Right atrium auricular region (tissue), 2 donors: Measurements from ENCODE around the gene BCL2L1. TPM values are rescaled to one million over a fixed set of nuclear protein-coding genes. Genes with fewer than 3 reads are reported as not detected.

Experiments
- DNase-seq: peaks from one replicate; pipeline ENCODE4 v3.0.0-alpha.2; 2019; ENCODE audit warnings: low spot score
- H3K27ac ChIP-seq, 2 donors: fragments of 200-600 bp; sonication (generic); 1 replicate in 1 of 2; 2 replicates in 1 of 2; pipeline ENCODE4 v1.5.1; 2016 to 2019
- H3K27me3 ChIP-seq, 2 donors: fragments of 200-600 bp; sonication (generic); one replicate each; pipeline versions ENCODE4 v1.5.1 to v1.6.0; 2017 to 2019
- H3K36me3 ChIP-seq: fragments of 200-600 bp; sonication (generic); one replicate; pipeline ENCODE4 v1.5.1; 2016
- H3K4me1 ChIP-seq, 2 donors: fragments of 200-600 bp; sonication (generic); one replicate each; pipeline versions ENCODE4 v1.5.1 to v1.6.0; 2017 to 2019
- H3K4me3 ChIP-seq, 2 donors: fragments of 200-600 bp; sonication (generic); 1 replicate in 1 of 2; 2 replicates in 1 of 2; pipeline ENCODE4 v1.5.1; 2017 to 2019; ENCODE audit warnings: mild to moderate bottlenecking in 1 of 2, moderate library complexity in 1 of 2
- H3K9me3 ChIP-seq, 2 donors: fragments of 200-600 bp; sonication (generic); one replicate each; pipeline ENCODE4 v1.5.1; 2019
- total RNA-seq, 2 donors: library from RNA; depleted of rRNA; stranded (reverse); fragments of >200 nt; gene quantifications; one replicate each; pipeline ENCODE4 v1.1.0, GENCODE V29; 2016
- TF ChIP-seq, protein P1 (sequence below), 2 donors: fragments of 200-600 bp; sonication (generic); IDR thresholded peaks; one replicate each; pipeline ENCODE4 v1.5.1; 2019; ENCODE audit warnings: antibody characterized with exemption in 2 of 2

BCL2L1 gene
- total RNA-seq, 2 donors from 2014 or later = 84.2 to 93.5 TPM

DNA sequence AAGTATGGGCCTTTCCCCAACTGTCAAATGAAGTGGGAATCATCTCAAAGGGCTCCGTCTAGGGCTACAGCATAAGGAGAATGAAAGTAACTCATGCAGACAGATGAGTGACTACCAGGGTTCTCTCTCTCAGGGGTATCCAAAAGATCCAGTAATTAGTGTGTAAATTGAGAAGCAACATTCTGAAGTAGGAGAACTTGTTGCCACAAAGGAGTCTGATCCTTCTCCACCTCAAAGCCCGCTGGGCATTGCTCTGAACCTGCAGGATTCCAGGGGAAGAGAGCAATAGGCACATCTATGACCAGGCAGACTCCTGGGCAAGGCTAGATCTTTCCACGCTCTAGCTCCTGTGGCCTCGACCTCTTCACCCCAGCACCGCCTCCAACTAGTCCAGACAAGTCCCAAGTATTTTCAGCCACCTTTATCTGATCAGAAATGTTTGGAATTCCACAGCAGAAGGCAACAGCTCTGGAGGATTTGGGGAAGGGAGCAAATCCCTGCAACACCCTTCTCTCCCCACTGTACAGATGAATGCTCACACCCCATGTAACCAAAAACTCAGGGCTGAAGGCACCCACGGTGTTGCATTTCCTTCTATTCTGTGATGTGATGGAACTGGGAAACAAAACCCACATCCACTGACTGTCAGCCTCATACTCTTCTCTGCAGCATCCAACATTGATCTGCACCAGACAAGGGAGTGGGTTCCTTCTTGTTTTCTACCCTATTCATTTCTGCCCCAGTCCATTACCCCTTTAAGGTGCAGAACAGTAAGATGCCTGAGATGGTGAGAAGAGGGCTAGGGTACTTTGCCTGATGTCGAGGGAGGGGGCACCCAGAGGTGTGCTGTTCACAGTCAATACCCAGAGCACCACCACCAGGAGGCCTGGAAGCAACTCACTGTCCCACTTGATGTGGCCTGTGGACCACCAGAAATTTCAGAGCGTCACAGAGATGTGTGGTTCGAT lies 44.0 kb downstream of the BCL2L1 start:
- Histone ChIP-seq H3K36me3 (peaks cover 16% of the 10 kb centered on the region), H3K27ac (peak overlapping the region; percentile 54 to 61), H3K27me3 (no peaks in the 10 kb centered on the region), H3K4me3 (no peak overlapping the region), H3K9me3 (no peaks in the 10 kb centered on the region), H3K4me1 (peaks cover 0 to 98% of the 10 kb centered on the region in 2 donors)
- DNase-seq = no peak
- TF ChIP-seq, protein P1, sequence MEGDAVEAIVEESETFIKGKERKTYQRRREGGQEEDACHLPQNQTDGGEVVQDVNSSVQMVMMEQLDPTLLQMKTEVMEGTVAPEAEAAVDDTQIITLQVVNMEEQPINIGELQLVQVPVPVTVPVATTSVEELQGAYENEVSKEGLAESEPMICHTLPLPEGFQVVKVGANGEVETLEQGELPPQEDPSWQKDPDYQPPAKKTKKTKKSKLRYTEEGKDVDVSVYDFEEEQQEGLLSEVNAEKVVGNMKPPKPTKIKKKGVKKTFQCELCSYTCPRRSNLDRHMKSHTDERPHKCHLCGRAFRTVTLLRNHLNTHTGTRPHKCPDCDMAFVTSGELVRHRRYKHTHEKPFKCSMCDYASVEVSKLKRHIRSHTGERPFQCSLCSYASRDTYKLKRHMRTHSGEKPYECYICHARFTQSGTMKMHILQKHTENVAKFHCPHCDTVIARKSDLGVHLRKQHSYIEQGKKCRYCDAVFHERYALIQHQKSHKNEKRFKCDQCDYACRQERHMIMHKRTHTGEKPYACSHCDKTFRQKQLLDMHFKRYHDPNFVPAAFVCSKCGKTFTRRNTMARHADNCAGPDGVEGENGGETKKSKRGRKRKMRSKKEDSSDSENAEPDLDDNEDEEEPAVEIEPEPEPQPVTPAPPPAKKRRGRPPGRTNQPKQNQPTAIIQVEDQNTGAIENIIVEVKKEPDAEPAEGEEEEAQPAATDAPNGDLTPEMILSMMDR (IDR thresholded peaks at IDR 0.05) = no peak

DNA sequence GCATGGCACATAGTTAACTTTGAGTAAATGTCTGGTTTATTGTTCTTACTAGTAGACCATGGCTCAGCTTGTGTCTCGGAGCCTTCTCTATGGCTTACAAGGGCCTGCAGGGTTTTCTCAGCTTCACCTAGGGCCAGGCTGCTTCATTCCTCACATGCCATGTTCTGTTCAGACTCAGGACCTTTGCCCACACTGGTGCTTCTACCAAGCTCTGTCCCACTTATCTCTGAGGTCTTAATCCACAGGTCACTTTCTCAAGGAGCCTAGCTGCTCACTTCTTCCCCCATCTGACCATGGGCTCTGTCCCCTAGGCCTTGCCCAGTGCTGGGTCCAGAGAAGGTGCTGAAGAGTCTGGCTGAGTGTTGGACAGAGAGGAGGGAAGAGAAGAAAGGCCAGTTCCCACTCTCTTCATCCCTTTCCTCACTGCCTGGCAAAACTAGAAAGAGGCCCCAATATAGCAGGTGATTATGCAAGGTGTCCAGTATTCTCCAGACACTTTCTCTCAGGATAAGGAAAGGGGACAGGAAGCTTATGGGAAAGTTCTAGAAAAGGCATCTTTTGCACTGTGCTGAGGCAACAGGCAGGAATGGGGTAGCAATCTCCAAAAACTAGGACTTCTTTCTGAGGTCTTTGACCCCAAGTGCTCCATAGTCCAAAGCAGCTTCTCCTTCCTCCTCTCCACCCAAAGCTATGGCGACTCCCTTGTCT lies 45.0 kb downstream of the BCL2L1 start:
- Histone ChIP-seq H3K36me3 (peaks cover 16% of the 10 kb centered on the region), H3K4me1 (peaks cover 0 to 98% of the 10 kb centered on the region in 2 donors), H3K9me3 (no peaks in the 10 kb centered on the region), H3K4me3 (no peak overlapping the region), H3K27me3 (no peaks in the 10 kb centered on the region), H3K27ac (peak overlapping the region; percentile 54 to 61)
- DNase-seq = no peak
- TF ChIP-seq, protein P1 (IDR thresholded peaks at IDR 0.05) = no peak

DNA sequence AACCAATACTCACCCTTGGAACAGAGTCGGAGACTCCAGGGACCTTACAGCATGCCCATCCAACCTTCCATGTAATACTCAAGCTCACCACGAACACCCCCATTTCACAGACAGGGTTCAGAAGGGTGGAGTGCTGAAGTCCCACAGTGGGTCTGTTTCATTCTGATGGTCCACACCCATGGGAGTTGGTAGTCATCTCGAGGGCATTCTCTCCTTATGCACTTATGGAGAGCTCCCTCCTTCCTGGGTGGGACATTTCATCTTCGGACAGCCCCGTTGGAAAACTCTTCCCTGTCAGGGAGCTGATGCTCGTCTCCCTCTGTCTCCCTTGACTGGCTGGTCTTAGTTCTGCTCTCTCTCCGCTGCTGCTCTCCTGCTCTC lies 46.1 kb downstream of the BCL2L1 start:
- H3K36me3 ChIP-seq = peaks cover 16% of the 10 kb centered on the region
- H3K27ac ChIP-seq = peak overlapping the region; percentile 61 to 94
- H3K9me3 ChIP-seq = no peaks in the 10 kb centered on the region
- H3K4me1 ChIP-seq = peaks cover 0 to 98% of the 10 kb centered on the region in 2 donors
- no peak for DNase-seq
- H3K27me3 ChIP-seq = no peaks in the 10 kb centered on the region
- TF ChIP-seq, protein P1 (IDR thresholded peaks at IDR 0.05) = no peak
- H3K4me3 ChIP-seq = no peak overlapping the region

DNA sequence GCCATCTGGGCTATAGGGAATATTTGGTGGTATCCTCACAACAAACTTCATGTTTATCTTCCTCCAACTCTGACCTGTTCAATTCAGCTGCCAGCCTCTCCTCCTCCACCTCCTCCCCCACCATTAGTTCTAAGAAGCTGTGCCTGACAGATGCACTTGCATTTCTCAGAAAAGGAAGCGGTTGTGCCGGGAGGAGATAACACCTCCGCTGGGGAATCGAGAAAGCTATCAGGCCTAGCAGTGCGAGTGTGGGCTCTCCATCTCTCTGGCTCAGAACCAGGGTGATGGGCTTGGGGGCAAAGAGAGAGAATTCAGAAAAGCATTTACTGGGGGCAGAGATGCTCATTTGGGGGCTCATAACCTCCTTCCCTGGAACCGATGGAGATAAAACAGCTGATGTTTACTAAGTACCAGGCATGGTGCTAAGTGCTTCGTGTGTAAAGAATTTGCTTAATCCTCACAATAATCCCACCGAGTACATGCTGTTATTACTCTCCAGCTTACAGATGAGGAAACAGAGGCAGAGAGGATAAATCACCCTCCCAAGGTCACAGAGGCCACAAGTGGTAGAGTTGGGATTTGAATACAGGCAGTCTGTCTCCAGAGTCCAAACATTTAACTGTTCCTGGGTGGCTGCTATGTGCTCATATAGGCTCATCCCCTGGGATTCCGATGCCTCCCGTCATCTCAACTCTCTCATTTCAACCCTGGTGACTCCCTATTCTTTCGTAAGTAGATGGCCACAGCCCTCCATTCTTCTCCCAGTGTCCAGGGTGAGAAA lies 46.6 kb downstream of the BCL2L1 start:
- Histone ChIP-seq H3K27ac (peak overlapping the region; percentile 61 to 94), H3K27me3 (no peaks in the 10 kb centered on the region), H3K36me3 (peaks cover 18% of the 10 kb centered on the region), H3K9me3 (no peaks in the 10 kb centered on the region), H3K4me1 (peaks cover 0 to 98% of the 10 kb centered on the region in 2 donors), H3K4me3 (no peak overlapping the region)
- DNase-seq = no peak
- TF ChIP-seq, protein P1 (IDR thresholded peaks at IDR 0.05) = no peak
